GM12878 (cell line): ENCODE data around the gene ADCY7.

Experiments
- BHLHE40 ChIP-seq, 2 experiments: fragments of 450-650 bp in 1 of 2; IDR thresholded peaks; 2 replicates each; pipeline ENCODE4 v1.6.1; 2011 to 2017; ENCODE audit warnings: low read depth in 2 of 2, borderline replicate concordance in 1 of 2, improper control_type of control experiment in 1 of 2, low read length in 1 of 2, mild to moderate bottlenecking in 1 of 2
- CHD1 ChIP-seq: IDR thresholded peaks from 2 replicates; pipeline ENCODE4 v1.6.1; 2012; ENCODE audit warnings: low read depth, low read length, improper control_type of control experiment
- CHD4 ChIP-seq: fragments of 200-600 bp; sonication (generic); IDR thresholded peaks from 2 replicates; pipeline ENCODE4 v1.6.1; 2016; ENCODE audit warnings: mild to moderate bottlenecking
- EED ChIP-seq: sonication (generic); IDR thresholded peaks from 2 replicates; pipeline ENCODE4 v1.6.1; 2016; ENCODE audit warnings: antibody characterized with exemption, low read depth
- EZH2 ChIP-seq: IDR thresholded peaks from 2 replicates; pipeline ENCODE4 v1.6.1; 2012; ENCODE audit warnings: low read depth, mild to moderate bottlenecking, control low read depth, inconsistent platforms, low read length, borderline replicate concordance; ENCODE audit not compliant: control insufficient read depth
- POLR2AphosphoS5 ChIP-seq: IDR thresholded peaks from 2 replicates; pipeline ENCODE4 v1.6.1; 2011; ENCODE audit warnings: mild to moderate bottlenecking, low read length, inconsistent platforms
- RAD51 ChIP-seq: fragments of 450-650 bp; IDR thresholded peaks from 2 replicates; pipeline ENCODE4 v1.6.1; 2016; ENCODE audit warnings: moderate library complexity, mild to moderate bottlenecking, inconsistent platforms
- STAT1 ChIP-seq: fragments of 450-650 bp; conservative IDR thresholded peaks from 2 replicates; pipeline ENCODE4 v1.6.1; 2014; ENCODE audit warnings: antibody characterized with exemption, mild to moderate bottlenecking
- YY1 ChIP-seq: IDR thresholded peaks from 2 replicates; pipeline ENCODE4 v1.6.1; 2011; ENCODE audit warnings: low read depth, mild to moderate bottlenecking, low read length
- ZNF24 ChIP-seq: fragments of 450-650 bp; IDR thresholded peaks from 2 replicates; pipeline ENCODE4 v1.6.1; 2017; ENCODE audit warnings: antibody characterized with exemption, mild to moderate bottlenecking
- TF ChIP-seq, protein P1 (sequence below), 3 experiments: IDR thresholded peaks in 2 of 3; conservative IDR thresholded peaks in 1 of 3; 2 replicates each; pipeline ENCODE4 v1.5.1; 2011; ENCODE audit warnings: low read depth in 3 of 3, low read length in 3 of 3, mild to moderate bottlenecking in 3 of 3, control low read depth in 2 of 3, moderate library complexity in 2 of 3, inconsistent platforms in 1 of 3, mixed read lengths in 1 of 3; ENCODE audit not compliant: control insufficient read depth in 2 of 3, insufficient read depth in 1 of 3; ENCODE audit errors: extremely low read depth in 1 of 3
- TF ChIP-seq, protein P2 (sequence below): fragments of 450-650 bp; IDR thresholded peaks from 2 replicates; pipeline ENCODE4 v1.6.1; 2017; ENCODE audit warnings: mild to moderate bottlenecking
- TF ChIP-seq, protein P3 (sequence below): IDR thresholded peaks from 2 replicates; pipeline ENCODE4 v1.6.1; 2012; ENCODE audit warnings: improper control_type of control experiment, low read depth, low read length; ENCODE audit not compliant: insufficient replicate concordance
- TF ChIP-seq, protein P4 (sequence below): IDR thresholded peaks from 2 replicates; pipeline ENCODE4 v1.6.1; 2011; ENCODE audit warnings: mild to moderate bottlenecking, low read depth, low read length, moderate library complexity; ENCODE audit not compliant: insufficient replicate concordance

DNA sequence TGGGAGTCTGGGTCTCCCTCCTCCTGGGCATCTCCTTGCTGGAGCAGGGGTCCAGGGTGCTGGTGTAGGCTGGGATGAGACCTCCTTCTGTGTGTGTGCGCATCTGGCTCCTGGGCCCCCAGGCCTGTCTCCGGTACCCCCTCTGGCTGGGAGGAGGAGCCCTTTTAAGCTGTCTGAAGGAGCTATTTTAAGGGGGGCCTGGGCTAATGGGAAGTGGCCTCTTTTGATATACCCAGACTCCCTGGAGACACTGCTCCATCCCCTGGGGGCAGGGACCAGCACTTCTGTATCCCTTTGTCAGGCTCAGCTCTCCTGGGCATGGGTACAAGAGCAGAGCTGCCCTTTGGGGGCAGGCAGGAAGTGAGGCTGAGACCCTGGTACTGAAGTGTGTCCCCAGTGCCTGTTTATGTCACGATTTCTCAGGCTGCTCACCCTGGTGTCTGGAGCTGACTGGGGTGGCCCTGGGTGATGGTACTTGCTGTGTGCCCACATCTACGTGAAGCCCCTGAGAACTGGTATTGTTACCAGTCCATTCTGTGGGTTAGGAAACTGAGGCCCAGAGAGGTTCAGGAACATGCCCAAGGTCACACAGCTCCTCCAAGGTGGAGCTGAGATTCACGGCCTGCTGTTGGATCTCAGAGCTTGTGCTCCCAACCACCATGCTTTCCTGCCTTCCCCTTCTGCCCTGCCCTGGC is 6.5 kb downstream of the ADCY7 start:
- TF ChIP-seq POLR2AphosphoS5 (no peak), BHLHE40 (IDR thresholded peaks at IDR 0.05; ENCODE audit: borderline replicate concordance in 1 of 2, low read depth in 2 of 2, low read length in 1 of 2) (no peak), EED (no peak), STAT1 (no peak), ZNF24 (no peak), CHD4 (no peak), RAD51 (no peak), YY1 (no peak), EZH2 (no peak), CHD1 (no peak)
- TF ChIP-seq, protein P1, sequence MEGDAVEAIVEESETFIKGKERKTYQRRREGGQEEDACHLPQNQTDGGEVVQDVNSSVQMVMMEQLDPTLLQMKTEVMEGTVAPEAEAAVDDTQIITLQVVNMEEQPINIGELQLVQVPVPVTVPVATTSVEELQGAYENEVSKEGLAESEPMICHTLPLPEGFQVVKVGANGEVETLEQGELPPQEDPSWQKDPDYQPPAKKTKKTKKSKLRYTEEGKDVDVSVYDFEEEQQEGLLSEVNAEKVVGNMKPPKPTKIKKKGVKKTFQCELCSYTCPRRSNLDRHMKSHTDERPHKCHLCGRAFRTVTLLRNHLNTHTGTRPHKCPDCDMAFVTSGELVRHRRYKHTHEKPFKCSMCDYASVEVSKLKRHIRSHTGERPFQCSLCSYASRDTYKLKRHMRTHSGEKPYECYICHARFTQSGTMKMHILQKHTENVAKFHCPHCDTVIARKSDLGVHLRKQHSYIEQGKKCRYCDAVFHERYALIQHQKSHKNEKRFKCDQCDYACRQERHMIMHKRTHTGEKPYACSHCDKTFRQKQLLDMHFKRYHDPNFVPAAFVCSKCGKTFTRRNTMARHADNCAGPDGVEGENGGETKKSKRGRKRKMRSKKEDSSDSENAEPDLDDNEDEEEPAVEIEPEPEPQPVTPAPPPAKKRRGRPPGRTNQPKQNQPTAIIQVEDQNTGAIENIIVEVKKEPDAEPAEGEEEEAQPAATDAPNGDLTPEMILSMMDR (IDR thresholded peaks at IDR 0.05 in 2 of 3, conservative IDR thresholded peaks at IDR 0.05 in 1 of 3; ENCODE audit: control insufficient read depth in 2 of 3, extremely low read depth in 1 of 3, insufficient read depth in 1 of 3, low read depth in 3 of 3, low read length in 3 of 3): no peak
- TF ChIP-seq, protein P2, sequence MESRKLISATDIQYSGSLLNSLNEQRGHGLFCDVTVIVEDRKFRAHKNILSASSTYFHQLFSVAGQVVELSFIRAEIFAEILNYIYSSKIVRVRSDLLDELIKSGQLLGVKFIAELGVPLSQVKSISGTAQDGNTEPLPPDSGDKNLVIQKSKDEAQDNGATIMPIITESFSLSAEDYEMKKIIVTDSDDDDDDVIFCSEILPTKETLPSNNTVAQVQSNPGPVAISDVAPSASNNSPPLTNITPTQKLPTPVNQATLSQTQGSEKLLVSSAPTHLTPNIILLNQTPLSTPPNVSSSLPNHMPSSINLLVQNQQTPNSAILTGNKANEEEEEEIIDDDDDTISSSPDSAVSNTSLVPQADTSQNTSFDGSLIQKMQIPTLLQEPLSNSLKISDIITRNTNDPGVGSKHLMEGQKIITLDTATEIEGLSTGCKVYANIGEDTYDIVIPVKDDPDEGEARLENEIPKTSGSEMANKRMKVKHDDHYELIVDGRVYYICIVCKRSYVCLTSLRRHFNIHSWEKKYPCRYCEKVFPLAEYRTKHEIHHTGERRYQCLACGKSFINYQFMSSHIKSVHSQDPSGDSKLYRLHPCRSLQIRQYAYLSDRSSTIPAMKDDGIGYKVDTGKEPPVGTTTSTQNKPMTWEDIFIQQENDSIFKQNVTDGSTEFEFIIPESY: no peak
- TF ChIP-seq, protein P3, sequence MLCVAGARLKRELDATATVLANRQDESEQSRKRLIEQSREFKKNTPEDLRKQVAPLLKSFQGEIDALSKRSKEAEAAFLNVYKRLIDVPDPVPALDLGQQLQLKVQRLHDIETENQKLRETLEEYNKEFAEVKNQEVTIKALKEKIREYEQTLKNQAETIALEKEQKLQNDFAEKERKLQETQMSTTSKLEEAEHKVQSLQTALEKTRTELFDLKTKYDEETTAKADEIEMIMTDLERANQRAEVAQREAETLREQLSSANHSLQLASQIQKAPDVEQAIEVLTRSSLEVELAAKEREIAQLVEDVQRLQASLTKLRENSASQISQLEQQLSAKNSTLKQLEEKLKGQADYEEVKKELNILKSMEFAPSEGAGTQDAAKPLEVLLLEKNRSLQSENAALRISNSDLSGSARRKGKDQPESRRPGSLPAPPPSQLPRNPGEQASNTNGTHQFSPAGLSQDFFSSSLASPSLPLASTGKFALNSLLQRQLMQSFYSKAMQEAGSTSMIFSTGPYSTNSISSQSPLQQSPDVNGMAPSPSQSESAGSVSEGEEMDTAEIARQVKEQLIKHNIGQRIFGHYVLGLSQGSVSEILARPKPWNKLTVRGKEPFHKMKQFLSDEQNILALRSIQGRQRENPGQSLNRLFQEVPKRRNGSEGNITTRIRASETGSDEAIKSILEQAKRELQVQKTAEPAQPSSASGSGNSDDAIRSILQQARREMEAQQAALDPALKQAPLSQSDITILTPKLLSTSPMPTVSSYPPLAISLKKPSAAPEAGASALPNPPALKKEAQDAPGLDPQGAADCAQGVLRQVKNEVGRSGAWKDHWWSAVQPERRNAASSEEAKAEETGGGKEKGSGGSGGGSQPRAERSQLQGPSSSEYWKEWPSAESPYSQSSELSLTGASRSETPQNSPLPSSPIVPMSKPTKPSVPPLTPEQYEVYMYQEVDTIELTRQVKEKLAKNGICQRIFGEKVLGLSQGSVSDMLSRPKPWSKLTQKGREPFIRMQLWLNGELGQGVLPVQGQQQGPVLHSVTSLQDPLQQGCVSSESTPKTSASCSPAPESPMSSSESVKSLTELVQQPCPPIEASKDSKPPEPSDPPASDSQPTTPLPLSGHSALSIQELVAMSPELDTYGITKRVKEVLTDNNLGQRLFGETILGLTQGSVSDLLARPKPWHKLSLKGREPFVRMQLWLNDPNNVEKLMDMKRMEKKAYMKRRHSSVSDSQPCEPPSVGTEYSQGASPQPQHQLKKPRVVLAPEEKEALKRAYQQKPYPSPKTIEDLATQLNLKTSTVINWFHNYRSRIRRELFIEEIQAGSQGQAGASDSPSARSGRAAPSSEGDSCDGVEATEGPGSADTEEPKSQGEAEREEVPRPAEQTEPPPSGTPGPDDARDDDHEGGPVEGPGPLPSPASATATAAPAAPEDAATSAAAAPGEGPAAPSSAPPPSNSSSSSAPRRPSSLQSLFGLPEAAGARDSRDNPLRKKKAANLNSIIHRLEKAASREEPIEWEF: no peak
- TF ChIP-seq, protein P4, sequence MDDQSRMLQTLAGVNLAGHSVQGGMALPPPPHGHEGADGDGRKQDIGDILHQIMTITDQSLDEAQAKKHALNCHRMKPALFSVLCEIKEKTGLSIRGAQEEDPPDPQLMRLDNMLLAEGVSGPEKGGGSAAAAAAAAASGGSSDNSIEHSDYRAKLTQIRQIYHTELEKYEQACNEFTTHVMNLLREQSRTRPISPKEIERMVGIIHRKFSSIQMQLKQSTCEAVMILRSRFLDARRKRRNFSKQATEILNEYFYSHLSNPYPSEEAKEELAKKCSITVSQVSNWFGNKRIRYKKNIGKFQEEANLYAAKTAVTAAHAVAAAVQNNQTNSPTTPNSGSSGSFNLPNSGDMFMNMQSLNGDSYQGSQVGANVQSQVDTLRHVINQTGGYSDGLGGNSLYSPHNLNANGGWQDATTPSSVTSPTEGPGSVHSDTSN: no peak
